K562 (cell line): Measurements from ENCODE around the gene PCBP2. TPM values are rescaled to one million over a fixed set of nuclear protein-coding genes. Genes with fewer than 3 reads are reported as not detected.

Experiments used
- CBFA2T2 ChIP-seq: fragments of 450-650 bp; conservative IDR thresholded peaks from 2 replicates; pipeline ENCODE4 v1.6.1; 2017; ENCODE audit warnings: mild to moderate bottlenecking
- MYC ChIP-seq, 2 experiments: fragments of 250-450 bp in 1 of 2; sonication (Bioruptor Pico) in 1 of 2; IDR thresholded peaks; 2 replicates each; pipeline versions ENCODE4 v1.5.1 to v1.6.1; 2012 to 2021; ENCODE audit warnings: low read depth in 2 of 2, borderline replicate concordance in 1 of 2, improper control_type of control experiment in 1 of 2, low read length in 1 of 2, mild to moderate bottlenecking in 1 of 2, moderate library complexity in 1 of 2
- NCOA6 ChIP-seq: fragments of 450-650 bp; IDR thresholded peaks from 2 replicates; pipeline ENCODE4 v1.6.1; 2017; ENCODE audit warnings: mild to moderate bottlenecking
- NR2C2 ChIP-seq, 2 experiments: fragments of 200-800 bp in 1 of 2; sonication (Bioruptor generic) in 1 of 2; sonication (generic) in 1 of 2; formaldehyde crosslinking in 1 of 2; IDR thresholded peaks; 2 replicates each; pipeline versions ENCODE4 v1.6.1 to v1.8.0; 2016 to 2022; ENCODE audit warnings: mild to moderate bottlenecking in 1 of 2, missing compliant biosample characterization in 1 of 2, missing genetic modification characterization in 1 of 2, missing genetic modification reagents in 1 of 2
- REST ChIP-seq, 2 experiments: fragments of 450-650 bp; formaldehyde crosslinking in 1 of 2; IDR thresholded peaks; 2 replicates each; pipeline versions ENCODE4 v1.4.0 to v1.6.1; 2014 to 2020; ENCODE audit warnings: mild to moderate bottlenecking in 2 of 2, borderline replicate concordance in 1 of 2, low read depth in 1 of 2
- SREBF1 ChIP-seq: fragments of 150-350 bp; IDR thresholded peaks from 2 replicates; pipeline ENCODE4 v1.6.1; 2014; ENCODE audit warnings: antibody characterized with exemption, low read depth, low read length, borderline replicate concordance
- polyA plus RNA-seq, 8 experiments: library from polyadenylated mRNA; depleted of rRNA in 4 of 8; stranded (reverse) in 5 of 8; unstranded in 3 of 8; fragments of >200 nt; fragmentation: Nextera tagmentation in 2 of 8; fragmentation: Illumina TruSeq in 1 of 8; extraction: Ambion mirVana in 2 of 8; extraction: Trizol in 1 of 8; gene quantifications; 2 replicates each; pipeline versions ENCODE4 v1.2.1 to v1.2.3, GENCODE V29; 2011 to 2014; ENCODE audit warnings: inconsistent platforms in 1 of 8, missing spikeins in 1 of 8
- total RNA-seq, 7 experiments: library from RNA; depleted of rRNA in 6 of 7; stranded (reverse); fragments of >200 nt in 6 of 7; fragmentation: Illumina TruSeq in 2 of 7; extraction: Trizol in 2 of 7; gene quantifications; 2 replicates each; pipeline versions ENCODE4 v1.2.1 to v1.2.3, GENCODE V29; 2011 to 2021; ENCODE audit warnings: low replicate concordance in 1 of 7
- TF ChIP-seq, protein P1 (sequence below), 3 experiments: IDR thresholded peaks in 2 of 3; conservative IDR thresholded peaks in 1 of 3; 2 replicates each; pipeline ENCODE4 v1.5.1; 2011 to 2012; ENCODE audit warnings: low read length in 3 of 3, mild to moderate bottlenecking in 3 of 3, control low read depth in 2 of 3, improper control_type of control experiment in 1 of 3, inconsistent platforms in 1 of 3, low read depth in 1 of 3, mixed read lengths in 1 of 3, moderate library complexity in 1 of 3; ENCODE audit not compliant: insufficient read depth in 2 of 3
- TF ChIP-seq, protein P2 (sequence below): fragments of 450-650 bp; IDR thresholded peaks from 2 replicates; pipeline ENCODE4 v1.6.1; 2016; ENCODE audit warnings: antibody characterized with exemption
- TF ChIP-seq, protein P3 (sequence below): fragments of 450-650 bp; IDR thresholded peaks from 2 replicates; pipeline ENCODE4 v1.7.1; 2018; ENCODE audit warnings: mild to moderate bottlenecking, low read depth; ENCODE audit not compliant: partially characterized antibody

The PCBP2 gene
- total and polyA plus RNA-seq, 9 of the 15 experiments (the other 6 are each of a cell fraction or from before 2014, with no cell fraction given) = 137 to 831 (median 328) TPM

DNA sequence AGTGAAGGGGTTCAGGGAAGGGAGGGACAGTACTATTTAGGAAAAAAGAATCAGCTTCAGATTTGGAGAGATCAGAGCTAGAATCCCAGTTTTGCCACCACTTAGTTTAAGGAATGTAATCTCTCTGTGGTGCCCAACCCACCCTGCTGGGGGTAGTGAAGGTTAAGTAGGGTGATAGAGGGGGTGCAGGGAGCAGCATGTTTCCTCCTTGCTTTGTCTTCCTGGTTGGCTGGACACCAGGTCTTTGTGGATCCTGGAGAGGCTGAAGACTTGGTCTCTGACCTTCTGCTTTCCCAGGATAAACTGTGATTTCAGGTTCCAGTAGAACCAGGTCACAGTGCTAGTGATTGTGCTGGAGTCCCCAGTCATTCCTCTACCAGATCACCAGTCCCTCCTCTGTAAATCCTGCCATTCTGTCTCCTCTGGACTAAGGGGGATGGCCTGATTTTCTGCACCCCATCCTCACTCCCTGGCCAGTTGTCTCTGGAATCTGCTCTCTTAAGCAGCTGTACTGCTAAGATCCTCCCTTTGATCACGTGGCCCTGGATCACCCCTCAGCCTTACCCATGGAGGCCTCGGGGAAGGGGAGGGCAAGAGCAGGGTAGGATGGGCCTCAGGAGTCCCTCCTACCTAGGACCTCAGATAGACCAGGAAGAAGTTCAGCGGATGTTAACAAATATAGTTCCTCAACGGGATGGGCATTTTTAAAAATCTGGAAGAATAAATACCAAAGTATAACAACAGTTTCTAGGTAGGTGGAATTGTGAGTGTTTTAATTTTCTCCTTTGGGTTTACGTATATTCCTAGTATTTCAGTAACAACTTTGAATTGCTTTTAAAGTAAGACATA lies 44.2 kb downstream of the PCBP2 start (continued):
- TF ChIP-seq MYC (IDR thresholded peaks at IDR 0.05; ENCODE audit: low read depth, low read length) (no peak), MYC (CRISPR knock-in tag; IDR thresholded peaks at IDR 0.05; ENCODE audit: borderline replicate concordance, low read depth) (no peak), NCOA6 (no peak), SREBF1 (no peak), REST (IDR thresholded peaks at IDR 0.05; ENCODE audit: borderline replicate concordance) (peak; percentile 68), REST (CRISPR knock-in tag; IDR thresholded peaks at IDR 0.05; ENCODE audit: low read depth) (no peak), CBFA2T2 (peak; percentile 63), NR2C2 (CRISPR knock-in tag; IDR thresholded peaks at IDR 0.05) (no peak), NR2C2 (tag; IDR thresholded peaks at IDR 0.05) (peak; percentile 31; the same call in 1 of the 2 replicates)
- TF ChIP-seq, protein P1, sequence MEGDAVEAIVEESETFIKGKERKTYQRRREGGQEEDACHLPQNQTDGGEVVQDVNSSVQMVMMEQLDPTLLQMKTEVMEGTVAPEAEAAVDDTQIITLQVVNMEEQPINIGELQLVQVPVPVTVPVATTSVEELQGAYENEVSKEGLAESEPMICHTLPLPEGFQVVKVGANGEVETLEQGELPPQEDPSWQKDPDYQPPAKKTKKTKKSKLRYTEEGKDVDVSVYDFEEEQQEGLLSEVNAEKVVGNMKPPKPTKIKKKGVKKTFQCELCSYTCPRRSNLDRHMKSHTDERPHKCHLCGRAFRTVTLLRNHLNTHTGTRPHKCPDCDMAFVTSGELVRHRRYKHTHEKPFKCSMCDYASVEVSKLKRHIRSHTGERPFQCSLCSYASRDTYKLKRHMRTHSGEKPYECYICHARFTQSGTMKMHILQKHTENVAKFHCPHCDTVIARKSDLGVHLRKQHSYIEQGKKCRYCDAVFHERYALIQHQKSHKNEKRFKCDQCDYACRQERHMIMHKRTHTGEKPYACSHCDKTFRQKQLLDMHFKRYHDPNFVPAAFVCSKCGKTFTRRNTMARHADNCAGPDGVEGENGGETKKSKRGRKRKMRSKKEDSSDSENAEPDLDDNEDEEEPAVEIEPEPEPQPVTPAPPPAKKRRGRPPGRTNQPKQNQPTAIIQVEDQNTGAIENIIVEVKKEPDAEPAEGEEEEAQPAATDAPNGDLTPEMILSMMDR (IDR thresholded peaks at IDR 0.05 in 2 of 3, conservative IDR thresholded peaks at IDR 0.05 in 1 of 3; ENCODE audit: insufficient read depth in 2 of 3, low read depth in 1 of 3, low read length in 3 of 3) = no peak
- TF ChIP-seq, protein P2, sequence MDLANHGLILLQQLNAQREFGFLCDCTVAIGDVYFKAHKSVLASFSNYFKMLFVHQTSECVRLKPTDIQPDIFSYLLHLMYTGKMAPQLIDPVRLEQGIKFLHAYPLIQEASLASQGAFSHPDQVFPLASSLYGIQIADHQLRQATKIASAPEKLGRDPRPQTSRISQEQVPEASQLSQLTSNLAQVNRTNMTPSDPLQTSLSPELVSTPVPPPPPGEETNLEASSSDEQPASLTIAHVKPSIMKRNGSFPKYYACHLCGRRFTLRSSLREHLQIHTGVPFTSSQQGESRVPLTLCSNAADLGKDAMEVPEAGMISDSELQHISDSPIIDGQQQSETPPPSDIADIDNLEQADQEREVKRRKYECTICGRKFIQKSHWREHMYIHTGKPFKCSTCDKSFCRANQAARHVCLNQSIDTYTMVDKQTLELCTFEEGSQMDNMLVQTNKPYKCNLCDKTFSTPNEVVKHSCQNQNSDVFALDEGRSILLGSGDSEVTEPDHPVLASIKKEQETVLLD = no peak
- TF ChIP-seq, protein P3, sequence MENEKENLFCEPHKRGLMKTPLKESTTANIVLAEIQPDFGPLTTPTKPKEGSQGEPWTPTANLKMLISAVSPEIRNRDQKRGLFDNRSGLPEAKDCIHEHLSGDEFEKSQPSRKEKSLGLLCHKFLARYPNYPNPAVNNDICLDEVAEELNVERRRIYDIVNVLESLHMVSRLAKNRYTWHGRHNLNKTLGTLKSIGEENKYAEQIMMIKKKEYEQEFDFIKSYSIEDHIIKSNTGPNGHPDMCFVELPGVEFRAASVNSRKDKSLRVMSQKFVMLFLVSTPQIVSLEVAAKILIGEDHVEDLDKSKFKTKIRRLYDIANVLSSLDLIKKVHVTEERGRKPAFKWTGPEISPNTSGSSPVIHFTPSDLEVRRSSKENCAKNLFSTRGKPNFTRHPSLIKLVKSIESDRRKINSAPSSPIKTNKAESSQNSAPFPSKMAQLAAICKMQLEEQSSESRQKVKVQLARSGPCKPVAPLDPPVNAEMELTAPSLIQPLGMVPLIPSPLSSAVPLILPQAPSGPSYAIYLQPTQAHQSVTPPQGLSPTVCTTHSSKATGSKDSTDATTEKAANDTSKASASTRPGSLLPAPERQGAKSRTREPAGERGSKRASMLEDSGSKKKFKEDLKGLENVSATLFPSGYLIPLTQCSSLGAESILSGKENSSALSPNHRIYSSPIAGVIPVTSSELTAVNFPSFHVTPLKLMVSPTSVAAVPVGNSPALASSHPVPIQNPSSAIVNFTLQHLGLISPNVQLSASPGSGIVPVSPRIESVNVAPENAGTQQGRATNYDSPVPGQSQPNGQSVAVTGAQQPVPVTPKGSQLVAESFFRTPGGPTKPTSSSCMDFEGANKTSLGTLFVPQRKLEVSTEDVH = no peak
